H9 (cell line): ENCODE results near the gene CHGA. TPM values are rescaled to one million over a fixed set of nuclear protein-coding genes. Genes with fewer than 3 reads are reported as not detected.

ENCODE experiments used
- DNase-seq: peaks from one replicate; pipeline ENCODE4 v3.0.0-alpha.2; 2017
- H2AFZ ChIP-seq: one replicate; pipeline ENCODE4 v1.6.1; 2013; ENCODE audit warnings: mild to moderate bottlenecking, low read length, control low read depth, moderate library complexity
- H2AK5ac ChIP-seq: 2 replicates; pipeline ENCODE4 v1.6.1; 2013; ENCODE audit warnings: low read length, control low read depth, mixed read lengths; ENCODE audit not compliant: insufficient read length
- H2BK120ac ChIP-seq: one replicate; pipeline ENCODE4 v1.6.1; 2013; ENCODE audit warnings: low read depth, mild to moderate bottlenecking, low read length, control low read depth, inconsistent platforms; ENCODE audit not compliant: poor library complexity, severe bottlenecking
- H2BK12ac ChIP-seq: 2 replicates; pipeline ENCODE4 v1.6.1; 2013; ENCODE audit warnings: low read length, control low read depth, mixed read lengths, low read depth; ENCODE audit not compliant: insufficient read length
- H2BK15ac ChIP-seq: 2 replicates; pipeline ENCODE4 v1.6.1; 2013; ENCODE audit warnings: low read depth, low read length, control low read depth
- H2BK20ac ChIP-seq: one replicate; pipeline ENCODE4 v1.6.1; 2013; ENCODE audit warnings: low read depth, mild to moderate bottlenecking, low read length, control low read depth, inconsistent platforms; ENCODE audit not compliant: poor library complexity, severe bottlenecking
- H2BK5ac ChIP-seq: 2 replicates; pipeline ENCODE4 v1.6.1; 2013; ENCODE audit warnings: low read length, control low read depth, mixed read lengths; ENCODE audit not compliant: insufficient read length
- H3K14ac ChIP-seq: 2 replicates; pipeline ENCODE4 v1.6.1; 2013; ENCODE audit warnings: low read length, control low read depth; ENCODE audit not compliant: insufficient read depth
- H3K18ac ChIP-seq: 2 replicates; pipeline ENCODE4 v1.6.1; 2013; ENCODE audit warnings: low read depth, mild to moderate bottlenecking, mixed read lengths, low read length, control low read depth; ENCODE audit not compliant: insufficient read length
- H3K23ac ChIP-seq: 2 replicates; pipeline ENCODE4 v1.6.1; 2013; ENCODE audit warnings: low read length, control low read depth, mixed read lengths, low read depth; ENCODE audit not compliant: insufficient read length
- H3K23me2 ChIP-seq: 2 replicates; pipeline ENCODE4 v1.6.1; 2013; ENCODE audit warnings: low read depth, mild to moderate bottlenecking, mixed read lengths, low read length, control low read depth; ENCODE audit not compliant: insufficient read length, poor library complexity, severe bottlenecking
- H3K27ac ChIP-seq: 2 replicates; pipeline ENCODE4 v1.5.1; 2013; ENCODE audit warnings: low read length, control low read depth, mixed read lengths, low read depth; ENCODE audit not compliant: insufficient read length
- H3K27me3 ChIP-seq: 2 replicates; pipeline ENCODE4 v1.6.1; 2013; ENCODE audit warnings: low read length, control low read depth, inconsistent platforms; ENCODE audit not compliant: insufficient read depth
- H3K4ac ChIP-seq: 2 replicates; pipeline ENCODE4 v1.6.1; 2013; ENCODE audit warnings: low read depth, mild to moderate bottlenecking, control low read depth, inconsistent platforms, low read length, moderate library complexity
- H3K4me1 ChIP-seq: 2 replicates; pipeline ENCODE4 v1.6.1; 2013; ENCODE audit warnings: low read length, control low read depth, inconsistent platforms; ENCODE audit not compliant: insufficient read depth
- H3K4me2 ChIP-seq: 2 replicates; pipeline ENCODE4 v1.6.1; 2013; ENCODE audit warnings: low read length, control low read depth, mixed read lengths; ENCODE audit not compliant: insufficient read length, insufficient read depth
- H3K56ac ChIP-seq: 2 replicates; pipeline ENCODE4 v1.6.1; 2013; ENCODE audit warnings: low read depth, mild to moderate bottlenecking, mixed read lengths, low read length, control low read depth; ENCODE audit not compliant: insufficient read length
- H3K79me1 ChIP-seq: 2 replicates; pipeline ENCODE4 v1.6.1; 2013; ENCODE audit warnings: low read depth, mild to moderate bottlenecking, moderate library complexity, low read length, control low read depth, inconsistent platforms; ENCODE audit not compliant: insufficient read depth, poor library complexity, severe bottlenecking
- H3K79me2 ChIP-seq: 2 replicates; pipeline ENCODE4 v1.6.1; 2013; ENCODE audit warnings: low read length, control low read depth, inconsistent platforms; ENCODE audit not compliant: insufficient read depth
- H3K9ac ChIP-seq: 2 replicates; pipeline ENCODE4 v1.6.1; 2013; ENCODE audit warnings: low read length, control low read depth, mixed read lengths; ENCODE audit not compliant: insufficient read length; ENCODE audit errors: extremely low read depth
- H3K9me3 ChIP-seq: one replicate; pipeline ENCODE4 v1.6.1; 2013; ENCODE audit warnings: low read depth, low read length, inconsistent platforms; ENCODE audit not compliant: control insufficient read depth
- H3T11ph ChIP-seq: one replicate; pipeline ENCODE4 v1.6.1; 2013; ENCODE audit warnings: mild to moderate bottlenecking, low read length, control low read depth, inconsistent platforms
- H4K20me1 ChIP-seq: one replicate; pipeline ENCODE4 v1.6.1; 2013; ENCODE audit not compliant: control insufficient read depth, insufficient read length, insufficient read depth
- H4K5ac ChIP-seq: 2 replicates; pipeline ENCODE4 v1.6.1; 2013; ENCODE audit warnings: low read depth, mild to moderate bottlenecking, mixed read lengths, low read length, control low read depth; ENCODE audit not compliant: insufficient read length
- H4K8ac ChIP-seq: replicated peaks from 2 replicates; pipeline ENCODE4 v1.6.1; 2013; ENCODE audit warnings: low read length, control low read depth, mixed read lengths, low read depth; ENCODE audit not compliant: insufficient read length
- H4K91ac ChIP-seq: 2 replicates; pipeline ENCODE4 v1.6.1; 2013; ENCODE audit warnings: low read depth, mild to moderate bottlenecking, moderate library complexity, mixed read lengths, low read length, control low read depth; ENCODE audit not compliant: insufficient read length
- H3K27ac Mint-ChIP-seq, 3 experiments: 2 replicates in 2 of 3; 3 replicates in 1 of 3; pipeline ENCODE4 v1.8.0; 2020 to 2021; ENCODE audit warnings: mixed read lengths in 3 of 3, mild to moderate bottlenecking in 1 of 3, moderate library complexity in 1 of 3
- H3K27me3 Mint-ChIP-seq: 2 replicates; pipeline ENCODE4 v1.8.0; 2021; ENCODE audit warnings: low read depth, mild to moderate bottlenecking, moderate library complexity, mixed read lengths
- H3K36me3 Mint-ChIP-seq, 3 experiments: 2 replicates in 2 of 3; 3 replicates in 1 of 3; pipeline ENCODE4 v1.8.0; 2020 to 2021; ENCODE audit warnings: low read depth in 3 of 3, mixed read lengths in 3 of 3; ENCODE audit not compliant: insufficient read depth in 1 of 3
- H3K4me1 Mint-ChIP-seq, 2 experiments: 2 replicates each; pipeline ENCODE4 v1.8.0; 2020; ENCODE audit warnings: mixed read lengths in 2 of 2
- H3K4me3 Mint-ChIP-seq, 2 experiments: 2 replicates in 1 of 2; 3 replicates in 1 of 2; pipeline ENCODE4 v1.8.0; 2020 to 2021; ENCODE audit warnings: mild to moderate bottlenecking in 2 of 2, mixed read lengths in 2 of 2, moderate library complexity in 1 of 2
- H3K9me3 Mint-ChIP-seq, 2 experiments: 2 replicates in 1 of 2; 3 replicates in 1 of 2; pipeline ENCODE4 v1.8.0; 2020; ENCODE audit warnings: mild to moderate bottlenecking in 2 of 2, mixed read lengths in 2 of 2, moderate library complexity in 1 of 2
- CTCF ChIP-seq: fragments of 200-600 bp; sonication (generic); conservative IDR thresholded peaks from 3 replicates; pipeline ENCODE4 v1.8.0; 2021; ENCODE audit warnings: antibody characterized with exemption, mild to moderate bottlenecking
- WGBS: extraction: QIAGEN DNeasy Blood & Tissue Kit; methylation state at CpG from one replicate; pipeline ENCODE4 v1.1.7; 2013; ENCODE audit warnings: missing lambda C conversion rate, low lambda C conversion rate, mixed read lengths; ENCODE audit not compliant: insufficient read length; ENCODE audit errors: extremely low coverage; 5-methylcytosine and 5-hydroxymethylcytosine counted together
- long read RNA-seq: library from polyadenylated mRNA; unstranded; transcript quantifications from one replicate; pipeline ENCODE4 v2.0.0, GENCODE V29; 2020
- total RNA-seq: library from RNA; stranded (reverse); gene quantifications from 2 replicates; pipeline ENCODE4 v1.2.1, GENCODE V29; 2021

Gene CHGA
- total RNA-seq, result 6.7 and 7.8 TPM in 2 replicates
- long read RNA-seq, transcript CHGA-201 (8 exons, 2,063 nt), result major isoform, 42 of 46 reads
- long read RNA-seq, partial matches to known transcripts, result 1 of 46 reads
- long read RNA-seq, other reads (novel, unspliced or antisense), result 3 of 46 reads

- DNase-seq, result peak; percentile 82
- H2AK5ac ChIP-seq, result no peak within 1 kb of the TSS
- H3K18ac ChIP-seq, result peak within 1 kb of the TSS; percentile 15
- H3K79me2 ChIP-seq, result no peaks in the 10 kb centered on the region
- H3K9ac ChIP-seq, result no peak within 1 kb of the TSS
- H4K8ac ChIP-seq, result no peak within 1 kb of the TSS
- H3K79me1 ChIP-seq, result no peaks in the 10 kb centered on the region
- peak within 1 kb of the TSS; percentile 79 to 94 for H3K4me3 Mint-ChIP-seq
- H2BK20ac ChIP-seq, result no peak within 1 kb of the TSS
- H3K4me2 ChIP-seq, result peak within 1 kb of the TSS; percentile 34
- no peaks in the 10 kb centered on the region for H3K9me3 ChIP-seq
- H3K36me3 Mint-ChIP-seq, result peaks cover 0 to 5% (median 0%) of the 10 kb centered on the region in 3 experiments; a peak in 2 of 7 replicates
- H3K9me3 Mint-ChIP-seq, result no peaks in the 10 kb centered on the region
- H4K91ac ChIP-seq, result no peak within 1 kb of the TSS
- no peak within 1 kb of the TSS for H2AFZ ChIP-seq
- H2BK15ac ChIP-seq, result no peak within 1 kb of the TSS
- no peak within 1 kb of the TSS for H2BK12ac ChIP-seq
- H3K23me2 ChIP-seq, result peaks cover 13% of the 10 kb centered on the region
- H3K56ac ChIP-seq, result no peak within 1 kb of the TSS
- TF ChIP-seq CTCF, result no peak
- peaks cover 23 to 26% of the 10 kb centered on the region in 2 experiments for H3K4me1 Mint-ChIP-seq
- peaks cover 7% of the 10 kb centered on the region for H4K20me1 ChIP-seq
- H3T11ph ChIP-seq, result no peak within 1 kb of the TSS
- H3K27me3 ChIP-seq, result no peaks in the 10 kb centered on the region; the same call in 1 of the 2 replicates
- no peak within 1 kb of the TSS for H3K27ac ChIP-seq
- no peak within 1 kb of the TSS for H3K4ac ChIP-seq
- H3K27ac Mint-ChIP-seq, result peak within 1 kb of the TSS in 1 of 3 experiments; percentile 90; a peak in 1 of 7 replicates
- H3K27me3 Mint-ChIP-seq, result peaks cover 67% of the 10 kb centered on the region
- no CpG with 5 or more reads among the region's 86 CpGs for WGBS
- H3K4me1 ChIP-seq, result no peaks in the 10 kb centered on the region
- H2BK120ac ChIP-seq, result no peak within 1 kb of the TSS
- H3K14ac ChIP-seq, result peak within 1 kb of the TSS; percentile 83
- H4K5ac ChIP-seq, result no peak within 1 kb of the TSS
- H3K23ac ChIP-seq, result no peak within 1 kb of the TSS
- no peak within 1 kb of the TSS for H2BK5ac ChIP-seq
Observed at GRCh38 chr14:92922883-92923743, at the start of gene CHGA. Gene CHGA, plus strand, starts transcription at chr14:92923150. Its CDS starts 210 bp downstream, at chr14:92923360.
